Activated CD8-positive, alpha-beta memory T cell treated with anti-CD3 and anti-CD28 coated beads for 24 hours (primary cell): Measurements from ENCODE around the gene TSPAN5.

Experiments used
- DNase-seq: peaks from one replicate; pipeline ENCODE4 v3.0.0-alpha.2; 2020

The TSPAN5 gene

DNA sequence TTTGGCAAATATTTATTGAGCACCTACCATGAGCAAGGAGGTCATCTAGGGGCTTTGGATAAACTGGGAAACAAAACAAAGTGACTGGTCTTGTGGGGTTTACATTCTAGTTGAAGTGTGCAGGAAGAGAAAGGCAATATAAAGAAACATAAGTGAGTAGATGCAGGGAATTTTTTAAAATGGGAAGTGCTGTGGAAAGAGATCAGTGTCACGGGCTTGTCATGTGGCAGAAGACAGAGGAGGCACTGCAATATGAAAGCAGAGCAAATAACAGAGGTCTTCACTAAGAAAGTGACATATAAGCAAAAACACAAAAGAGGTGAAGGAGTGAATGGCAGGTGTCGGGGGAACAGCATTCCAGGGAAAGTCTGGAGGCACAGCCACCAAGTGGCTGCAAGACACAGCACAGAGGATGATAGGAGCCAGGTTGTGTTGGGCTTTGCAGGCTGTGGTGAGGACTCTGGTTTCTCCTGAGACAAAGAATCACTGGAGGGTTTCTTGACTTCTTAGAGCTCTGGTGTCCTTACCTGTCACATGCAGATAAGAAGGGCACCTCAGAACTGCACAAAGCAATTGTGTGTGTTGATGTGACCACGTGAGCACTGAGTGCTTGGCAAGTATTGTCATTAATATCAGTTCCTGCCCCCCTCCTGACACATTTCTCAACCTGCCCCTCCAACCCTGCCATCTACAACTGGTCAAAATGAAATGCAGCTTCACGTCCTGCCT lies 143.5 kb downstream of the TSPAN5 start:
- no peak for DNase-seq

DNA sequence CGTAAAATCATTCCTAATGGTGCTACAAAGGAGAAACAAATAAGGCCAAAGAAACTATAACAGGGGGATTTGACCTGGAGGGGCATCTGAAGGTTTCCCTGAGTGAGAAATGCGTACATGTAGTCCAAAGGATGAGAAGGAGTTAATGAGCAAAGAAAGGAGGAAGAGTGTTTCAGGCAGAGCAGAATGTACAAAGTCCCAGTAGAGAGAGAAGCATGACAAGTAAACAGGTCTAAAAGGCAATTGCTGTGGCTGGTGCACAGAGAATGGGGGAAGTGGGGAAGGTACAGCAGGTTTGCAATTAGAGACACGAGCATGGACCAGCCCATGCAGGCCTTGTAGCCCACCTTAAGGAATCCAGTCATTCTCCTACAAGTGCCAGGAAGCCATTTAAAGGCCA lies 145.5 kb downstream of the TSPAN5 start:
- no peak for DNase-seq

DNA sequence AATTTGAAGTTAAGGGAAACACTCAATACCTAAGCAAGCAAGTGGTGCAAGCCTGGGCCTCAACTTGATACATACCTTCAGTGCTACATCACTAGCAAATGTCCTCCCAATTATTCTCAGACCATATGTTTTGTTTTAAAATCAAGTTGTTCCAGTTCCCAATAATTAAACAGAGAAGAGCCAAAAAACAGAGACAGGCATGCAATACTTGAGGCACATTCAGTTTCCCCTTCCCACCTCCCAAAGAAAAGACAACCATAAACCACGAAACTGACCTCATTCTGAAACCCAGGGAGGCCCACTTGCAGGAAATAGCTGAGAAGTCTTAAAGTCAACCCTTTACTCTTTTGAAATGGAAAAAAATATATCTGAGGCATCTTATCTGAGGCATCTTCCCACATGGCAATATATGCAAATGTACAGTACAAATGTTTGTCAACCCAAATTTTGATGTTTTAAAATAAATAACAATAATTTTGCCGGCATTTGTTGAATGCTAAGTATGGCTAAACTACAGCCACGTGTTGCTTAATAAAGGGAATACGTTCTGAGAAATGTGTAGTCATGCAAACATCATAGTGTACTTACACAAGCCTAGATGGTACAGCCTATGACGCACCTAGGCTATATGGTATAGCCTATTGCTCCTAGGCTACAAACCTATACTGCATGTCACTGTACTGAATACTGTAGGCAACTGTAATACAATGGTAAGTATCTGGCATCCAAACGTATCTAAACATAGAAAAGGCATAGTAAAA lies 147.5 kb downstream of the TSPAN5 start:
- no peak for DNase-seq

DNA sequence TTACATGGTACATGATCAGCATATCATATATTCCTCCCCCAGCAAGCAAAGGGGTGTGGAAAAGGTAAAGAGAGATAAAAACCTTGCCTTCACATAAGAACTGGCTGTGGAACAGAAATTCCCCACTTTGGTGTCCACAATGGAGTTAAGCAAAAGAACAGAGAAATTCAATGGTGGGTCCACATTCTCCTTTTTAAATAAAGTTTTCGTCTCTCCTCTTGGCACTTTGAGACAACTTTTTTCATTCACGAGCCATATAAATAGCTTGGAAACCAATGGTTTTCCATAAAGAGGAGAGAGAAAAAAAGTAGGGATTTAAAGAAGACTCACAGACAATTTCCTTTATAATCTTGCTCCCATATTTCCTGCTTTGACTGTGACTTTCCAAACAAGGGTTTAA lies 148.1 kb downstream of the TSPAN5 start:
- DNase-seq: no peak

GRCh38 chr4:98509721-98510120 lies 148.7 kb downstream of the TSPAN5 start:
- no peak for DNase-seq

DNA sequence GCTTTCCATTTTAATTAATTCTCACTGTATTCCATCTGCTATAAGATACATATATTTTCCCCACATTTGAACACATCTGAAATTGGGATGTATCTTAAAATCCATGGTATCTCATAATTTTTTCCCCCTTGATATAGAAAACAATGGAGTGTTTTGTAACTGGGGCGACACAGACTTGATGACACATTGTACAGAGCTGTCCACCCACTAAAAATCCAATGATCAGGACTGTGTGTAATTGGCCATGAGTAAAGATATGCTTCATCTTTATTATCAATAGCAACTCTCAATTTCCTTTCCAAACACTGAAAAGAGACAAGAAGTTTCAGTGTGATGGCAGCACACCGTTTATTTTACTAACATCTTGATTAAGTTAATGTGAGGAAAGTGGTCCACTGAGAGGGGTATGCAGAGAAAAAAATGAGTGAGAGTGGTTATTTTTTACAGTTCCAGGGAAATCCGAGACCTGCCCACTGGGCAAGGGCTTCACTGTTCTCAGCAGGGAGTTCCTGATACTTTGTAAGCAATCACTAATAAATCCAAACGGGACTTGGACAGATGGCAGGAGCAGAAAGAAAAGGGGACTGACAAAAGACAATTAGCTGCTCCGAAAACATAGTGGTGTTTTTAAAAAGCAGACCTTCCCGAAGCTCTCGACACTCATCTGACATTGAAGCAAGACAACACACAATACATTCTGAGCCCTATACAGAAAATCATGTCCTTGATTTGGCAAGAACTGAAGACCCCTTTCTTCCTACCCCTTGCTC lies 149.4 kb downstream of the TSPAN5 start:
- DNase-seq: no peak

DNA sequence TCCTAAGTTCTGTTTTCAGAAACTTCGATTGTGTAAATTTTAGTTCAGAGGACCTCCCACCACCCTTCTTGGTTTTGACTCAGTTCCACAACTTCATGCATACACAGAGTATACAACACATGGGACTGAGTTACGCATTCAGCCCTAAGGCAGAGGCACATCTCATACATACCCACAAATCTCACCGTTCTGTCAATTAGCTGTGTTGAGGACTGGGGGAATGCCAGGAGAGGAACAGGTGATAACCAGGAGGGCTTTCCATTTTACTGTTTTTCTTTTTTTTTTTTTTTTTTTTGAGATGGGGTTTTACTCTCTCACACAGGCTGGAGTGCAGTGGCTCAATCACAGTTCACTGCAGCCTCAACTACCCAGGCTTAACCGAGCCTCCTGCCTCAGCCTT lies 150.2 kb downstream of the TSPAN5 start:
- DNase-seq: no peak

GRCh38 chr4:98507299-98507698 lies 151.1 kb downstream of the TSPAN5 start:
- DNase-seq: no peak

GRCh38 chr4:98506462-98507132 lies 151.8 kb downstream of the TSPAN5 start:
- DNase-seq: no peak

DNA sequence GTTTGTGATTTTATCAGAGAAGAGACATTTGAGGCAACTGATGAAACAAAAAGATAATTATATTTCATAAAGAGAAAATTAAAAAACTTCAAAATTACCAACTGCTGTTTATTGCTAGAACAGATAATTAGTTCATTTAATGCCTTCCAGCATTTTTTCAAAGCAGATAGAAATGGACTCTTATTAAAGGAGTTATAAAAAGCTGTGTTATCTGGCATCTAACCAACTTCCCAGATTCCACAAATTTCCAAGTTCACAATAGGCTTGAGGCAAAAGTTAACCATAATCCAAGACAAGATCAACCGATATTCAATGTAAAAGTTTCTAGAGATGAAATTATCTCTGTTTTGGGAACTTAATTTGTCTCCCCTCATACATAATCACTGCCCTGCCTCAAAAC lies 152.4 kb downstream of the TSPAN5 start:
- no peak for DNase-seq

DNA sequence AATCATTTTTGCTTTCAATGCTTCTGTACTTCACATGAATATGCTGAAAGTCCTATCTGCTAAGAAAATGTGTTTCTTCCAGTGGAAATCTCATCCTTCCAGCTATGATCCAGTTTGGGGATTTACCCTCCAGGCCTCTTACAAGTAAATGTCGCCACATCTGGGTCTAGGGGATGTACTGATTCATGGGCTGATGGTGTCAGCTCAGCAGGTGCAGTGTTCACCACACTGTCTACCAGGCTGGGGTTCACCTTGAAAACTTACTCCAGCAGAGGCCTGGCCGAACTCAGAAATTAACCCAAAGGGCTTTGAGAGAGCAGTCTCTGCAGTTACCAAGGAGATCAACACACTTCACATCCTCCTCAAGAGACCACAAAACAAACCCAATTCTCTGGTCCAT lies 154.3 kb downstream of the TSPAN5 start:
- no peak for DNase-seq

DNA sequence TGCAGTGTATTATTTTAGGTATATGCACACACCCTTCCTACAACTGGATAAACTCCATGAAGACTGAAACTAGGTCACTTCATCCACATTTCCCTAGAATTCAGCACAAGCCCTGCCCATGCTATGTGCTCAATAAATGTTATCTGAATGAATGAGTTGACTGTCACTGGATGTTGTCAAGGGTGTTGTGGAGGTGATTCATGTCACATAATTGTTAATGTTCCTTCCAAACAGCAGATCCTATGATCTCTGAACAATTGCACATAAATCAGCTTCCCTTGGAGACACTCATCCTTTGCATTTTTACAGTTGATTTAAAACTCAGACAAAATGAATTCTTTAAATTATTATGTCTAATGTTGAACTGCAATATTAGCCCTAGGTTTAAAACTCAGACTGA lies 154.7 kb downstream of the TSPAN5 start:
- DNase-seq: no peak

DNA sequence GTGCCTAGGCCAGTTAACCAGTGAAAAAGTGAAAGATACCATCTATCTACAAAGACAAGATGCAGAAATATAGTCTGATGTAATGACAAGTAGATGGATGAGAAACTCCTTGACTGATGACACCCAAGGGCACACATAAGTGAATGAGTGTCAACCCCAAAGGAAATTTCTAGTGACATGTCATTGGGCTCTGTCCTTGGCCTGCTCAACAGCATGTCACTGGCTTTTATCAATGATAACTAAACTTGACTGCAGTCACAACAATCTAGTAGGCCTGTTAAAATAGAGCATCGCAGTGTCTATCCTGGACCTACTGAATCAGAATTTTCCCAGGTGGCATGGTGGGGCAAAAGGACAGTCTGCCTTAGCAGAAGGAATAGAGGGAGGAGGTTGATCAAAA lies 155.8 kb downstream of the TSPAN5 start:
- DNase-seq: no peak

GRCh38 chr4:98502031-98502430 lies 156.4 kb downstream of the TSPAN5 start:
- no peak for DNase-seq

DNA sequence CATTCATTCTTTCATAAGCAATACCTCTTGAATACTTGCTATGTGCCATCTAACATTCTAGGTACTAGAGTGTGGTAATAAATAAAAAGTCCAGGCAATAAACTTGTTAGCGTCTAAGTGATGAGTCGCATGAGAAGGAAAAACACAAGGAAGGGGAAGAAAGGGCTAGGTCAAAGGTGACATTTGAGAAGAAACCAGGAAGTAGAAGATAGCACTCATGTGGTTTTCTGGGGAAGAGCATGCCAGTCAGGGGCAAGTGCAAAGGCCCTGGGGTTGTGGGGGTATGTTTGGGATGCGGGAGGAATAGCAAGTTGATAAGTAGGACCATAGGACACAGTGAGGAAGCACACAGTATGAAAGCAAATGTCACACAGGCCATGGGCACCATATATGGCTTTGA lies 157.0 kb downstream of the TSPAN5 start:
- no peak for DNase-seq

DNA sequence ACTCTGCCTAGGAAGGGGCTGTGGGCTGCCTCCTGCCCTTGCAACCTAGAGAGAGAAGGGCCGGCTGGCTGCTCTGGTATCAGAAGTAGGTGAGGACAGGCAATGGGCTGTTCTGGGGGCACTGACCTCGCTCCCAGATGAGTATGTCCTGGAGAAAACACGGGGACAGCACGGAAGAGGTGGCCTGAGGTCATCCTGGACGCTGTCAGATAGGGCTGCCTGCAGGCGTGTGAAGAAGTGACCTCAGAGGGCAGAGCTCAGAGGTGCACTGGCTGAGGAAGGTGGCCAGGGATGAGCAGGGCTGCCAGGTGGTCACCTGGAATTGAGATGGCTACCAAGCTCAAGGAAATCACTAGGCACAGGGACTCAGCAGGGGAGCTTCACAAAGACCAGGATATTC lies 159.6 kb downstream of the TSPAN5 start:
- DNase-seq: no peak

DNA sequence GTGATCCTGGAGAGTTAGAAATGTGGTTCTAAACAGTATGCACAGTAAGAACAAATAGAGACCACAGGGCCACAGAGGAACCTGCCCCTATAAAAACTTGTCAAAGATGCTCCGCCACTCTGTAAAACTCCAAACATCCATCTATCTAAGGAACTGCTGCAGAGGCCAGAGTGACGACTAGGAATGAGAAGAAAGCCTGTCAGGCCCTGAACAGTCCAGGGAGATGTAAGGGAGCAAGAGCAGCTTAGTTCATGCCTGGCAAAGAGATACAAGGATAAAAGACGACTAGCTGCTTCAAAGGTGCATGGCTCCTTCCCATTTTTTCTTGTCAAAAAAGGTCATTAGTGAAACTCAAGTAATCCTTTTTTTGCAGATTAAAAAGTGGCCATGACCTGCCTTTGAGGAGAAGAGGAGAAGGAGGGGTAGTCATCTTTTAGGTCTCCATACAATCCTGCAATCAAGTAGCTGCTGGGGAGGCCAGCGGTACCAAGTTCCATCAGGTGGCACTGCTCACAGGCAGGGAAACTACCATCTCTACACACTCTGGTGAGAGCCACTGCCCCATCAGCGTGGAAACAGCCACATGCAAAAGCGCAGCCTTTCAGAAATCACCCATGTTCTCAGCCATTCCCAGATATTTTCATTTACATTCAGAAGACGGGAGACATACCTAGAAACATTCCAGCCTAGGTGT lies 162.1 kb downstream of the TSPAN5 start:
- DNase-seq: peak; percentile 28

DNA sequence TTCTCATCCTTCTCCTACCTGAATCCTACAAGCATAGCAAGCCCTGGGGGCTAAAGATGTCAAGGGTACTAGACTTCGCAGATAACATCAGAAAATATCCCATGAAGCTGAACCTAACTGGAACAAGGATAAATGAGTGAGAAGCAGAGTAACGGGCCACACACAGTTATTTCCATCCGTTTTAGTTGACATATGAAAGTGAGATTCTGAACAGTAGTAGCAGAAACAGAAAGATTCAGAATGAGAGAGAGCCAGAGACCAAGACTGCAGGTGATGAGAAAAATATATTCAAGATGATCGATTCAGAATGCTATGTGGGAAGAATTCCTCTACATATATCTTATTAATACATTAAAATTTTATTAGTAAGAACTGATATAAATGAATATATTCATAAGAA lies 165.1 kb downstream of the TSPAN5 start:
- no peak for DNase-seq

GRCh38 chr4:98491899-98492559 lies 166.4 kb downstream of the TSPAN5 start:
- no peak for DNase-seq

GRCh38 chr4:98490251-98490650 lies 168.2 kb downstream of the TSPAN5 start:
- DNase-seq: no peak

GRCh38 chr4:98485816-98486345 lies 172.5 kb downstream of the TSPAN5 start:
- DNase-seq: no peak

DNA sequence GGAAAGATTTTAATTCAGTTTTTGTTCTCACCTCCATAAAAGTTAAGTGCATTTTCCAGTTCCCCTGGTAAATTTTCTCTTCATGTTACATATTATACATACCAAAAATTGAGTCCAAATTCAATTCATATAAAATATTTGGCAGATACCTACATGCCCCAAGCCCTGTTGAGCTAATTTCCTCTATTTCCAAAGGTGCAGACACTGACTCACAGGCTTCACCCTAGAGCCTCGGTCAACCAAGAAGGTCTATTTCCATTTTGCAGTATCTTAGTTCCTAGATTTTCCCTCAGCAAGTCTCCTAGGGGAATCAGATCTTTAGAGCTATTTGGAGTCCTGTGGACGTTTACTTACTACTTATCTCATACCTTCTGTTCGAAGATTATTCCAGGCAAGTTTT lies 174.4 kb downstream of the TSPAN5 start:
- no peak for DNase-seq
